ENCODE data around the gene OPTC. TPM values are rescaled to one million over a fixed set of nuclear protein-coding genes. Genes with fewer than 3 reads are reported as not detected.
"Not testable (repeated sequence)": the region's sequence is repeated elsewhere in the genome, so short reads cannot be mapped to it uniquely, and the experiment has no call there.

Gene OPTC
- not detected for total RNA-seq
- total RNA-seq (2013) = not detected

DNA sequence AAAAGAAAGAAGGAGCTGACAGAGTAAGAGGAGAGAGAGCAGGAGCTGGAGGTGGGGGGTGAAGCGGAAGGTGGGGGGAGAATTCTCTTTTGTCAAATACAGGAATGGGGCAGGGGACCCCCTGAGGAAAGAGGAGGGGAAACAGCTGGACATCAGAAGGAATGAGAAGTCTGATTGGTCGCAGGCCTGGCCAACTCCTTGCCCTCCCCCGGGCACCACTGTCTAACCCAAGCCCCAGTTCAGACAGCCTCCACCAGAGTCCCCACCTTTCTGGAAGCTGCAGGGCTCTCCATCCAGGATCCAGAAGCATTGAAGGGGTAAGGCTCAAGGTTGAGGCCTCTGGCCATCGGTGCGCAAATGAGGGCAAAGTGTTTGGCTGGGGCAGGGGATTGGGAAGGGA, at the start of gene OPTC:
TSS of gene OPTC (plus strand) at position 253 of the 400 bp plus-strand sequence. CDS start 1,853 bp downstream, outside the sequence.
- H3K9me3 Mint-ChIP-seq = no peaks in the 10 kb centered on the region
- no peaks in the 10 kb centered on the region for H3K27me3 ChIP-seq (ENCODE audit: control insufficient read depth, insufficient read depth, low read length)
- H3K4me3 ChIP-seq (ENCODE audit: low read length) = no peak within 1 kb of the TSS
- TF ChIP-seq, protein P1, sequence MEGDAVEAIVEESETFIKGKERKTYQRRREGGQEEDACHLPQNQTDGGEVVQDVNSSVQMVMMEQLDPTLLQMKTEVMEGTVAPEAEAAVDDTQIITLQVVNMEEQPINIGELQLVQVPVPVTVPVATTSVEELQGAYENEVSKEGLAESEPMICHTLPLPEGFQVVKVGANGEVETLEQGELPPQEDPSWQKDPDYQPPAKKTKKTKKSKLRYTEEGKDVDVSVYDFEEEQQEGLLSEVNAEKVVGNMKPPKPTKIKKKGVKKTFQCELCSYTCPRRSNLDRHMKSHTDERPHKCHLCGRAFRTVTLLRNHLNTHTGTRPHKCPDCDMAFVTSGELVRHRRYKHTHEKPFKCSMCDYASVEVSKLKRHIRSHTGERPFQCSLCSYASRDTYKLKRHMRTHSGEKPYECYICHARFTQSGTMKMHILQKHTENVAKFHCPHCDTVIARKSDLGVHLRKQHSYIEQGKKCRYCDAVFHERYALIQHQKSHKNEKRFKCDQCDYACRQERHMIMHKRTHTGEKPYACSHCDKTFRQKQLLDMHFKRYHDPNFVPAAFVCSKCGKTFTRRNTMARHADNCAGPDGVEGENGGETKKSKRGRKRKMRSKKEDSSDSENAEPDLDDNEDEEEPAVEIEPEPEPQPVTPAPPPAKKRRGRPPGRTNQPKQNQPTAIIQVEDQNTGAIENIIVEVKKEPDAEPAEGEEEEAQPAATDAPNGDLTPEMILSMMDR (IDR thresholded peaks at IDR 0.05) = no peak
- peaks cover 11 to 16% of the 10 kb centered on the region in 2 donors for H3K27me3 Mint-ChIP-seq (ENCODE audit: low read depth in 2 of 2)
- H3K9me3 ChIP-seq (ENCODE audit: control insufficient read depth, insufficient read depth, low read length) = no peaks in the 10 kb centered on the region
- ATAC-seq = no peak
- H3K27ac Mint-ChIP-seq = no peak within 1 kb of the TSS
- H3K4me1 Mint-ChIP-seq = no peaks in the 10 kb centered on the region
- no peak within 1 kb of the TSS for H3K4me3 Mint-ChIP-seq
- no peak within 1 kb of the TSS for H3K27ac ChIP-seq (ENCODE audit: low read length)
- WGBS (ENCODE audit: insufficient coverage) = 91% methylated on average over 5 of the region's 5 CpGs
- no peak for DNase-seq
- intact Hi-C loops (cut with micrococcal nuclease) = no loop called here
- H3K36me3 ChIP-seq (ENCODE audit: control insufficient read depth, insufficient read depth, low read length) = no peaks in the 10 kb centered on the region
- H3K36me3 Mint-ChIP-seq = no peaks in the 10 kb centered on the region
- no peaks in the 10 kb centered on the region for H3K4me1 ChIP-seq (ENCODE audit: control insufficient read depth, insufficient read depth, low read length)

DNA sequence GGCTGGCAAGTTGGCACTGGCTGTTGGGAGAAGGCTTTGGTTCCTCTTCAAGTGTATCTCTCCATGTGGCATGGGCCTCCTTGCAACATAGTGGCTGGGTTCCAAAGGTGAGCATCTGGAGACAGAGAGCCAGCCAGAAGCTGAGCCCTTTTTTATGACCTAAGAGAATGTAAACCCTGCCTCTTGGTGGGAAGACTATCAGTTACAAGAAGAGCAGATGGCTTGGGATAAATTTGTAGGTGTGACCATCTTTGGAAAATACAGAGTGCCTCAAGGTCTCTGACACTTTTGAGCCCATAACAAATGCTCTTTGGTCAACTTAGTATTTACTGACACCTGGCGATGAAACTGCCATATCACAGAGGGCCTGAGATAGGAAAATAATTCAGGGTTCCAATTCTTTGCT, 49.8 kb upstream of the OPTC start:
- no peak for ATAC-seq
- WGBS (ENCODE audit: insufficient coverage) = 100% methylated on average over 1 of the region's 1 CpG
- Histone ChIP-seq H3K4me1 (ENCODE audit: control insufficient read depth, insufficient read depth, low read length) (no peaks in the 10 kb centered on the region), H3K9me3 (ENCODE audit: control insufficient read depth, insufficient read depth, low read length) (no peaks in the 10 kb centered on the region), H3K36me3 (ENCODE audit: control insufficient read depth, insufficient read depth, low read length) (no peaks in the 10 kb centered on the region), H3K4me3 (ENCODE audit: low read length) (no peak overlapping the region), H3K27me3 (ENCODE audit: control insufficient read depth, insufficient read depth, low read length) (no peaks in the 10 kb centered on the region), H3K27ac (ENCODE audit: low read length) (no peak overlapping the region)
- Mint-ChIP-seq H3K4me1 (no peaks in the 10 kb centered on the region), H3K27me3 (ENCODE audit: low read depth in 2 of 2) (peaks cover 25 to 51% of the 10 kb centered on the region in 2 donors), H3K27ac (no peak overlapping the region), H3K9me3 (peaks cover 2% of the 10 kb centered on the region in 2 donors), H3K4me3 (no peak overlapping the region), H3K36me3 (no peaks in the 10 kb centered on the region)
- intact Hi-C loops (cut with micrococcal nuclease) = no loop called here
- no peak for DNase-seq
- TF ChIP-seq, protein P1 (IDR thresholded peaks at IDR 0.05) = no peak

- ATAC-seq (no peak), DNase-seq (no peak)
- 0% methylated on average over 1 of the region's 2 CpGs for WGBS (ENCODE audit: insufficient coverage)
- H3K27ac Mint-ChIP-seq = no peak overlapping the region
- intact Hi-C loops (cut with micrococcal nuclease) = no loop called here
- H3K4me3 Mint-ChIP-seq = no peak overlapping the region
- Histone ChIP-seq H3K36me3 (ENCODE audit: control insufficient read depth, insufficient read depth, low read length) (no peaks in the 10 kb centered on the region), H3K9me3 (ENCODE audit: control insufficient read depth, insufficient read depth, low read length) (no peaks in the 10 kb centered on the region), H3K4me1 (ENCODE audit: control insufficient read depth, insufficient read depth, low read length) (no peaks in the 10 kb centered on the region), H3K4me3 (ENCODE audit: low read length) (no peak overlapping the region), H3K27me3 (ENCODE audit: control insufficient read depth, insufficient read depth, low read length) (no peaks in the 10 kb centered on the region), H3K27ac (ENCODE audit: low read length) (no peak overlapping the region)
- no peaks in the 10 kb centered on the region for H3K36me3 Mint-ChIP-seq
- peaks cover 22 to 56% of the 10 kb centered on the region in 2 donors for H3K27me3 Mint-ChIP-seq (ENCODE audit: low read depth in 2 of 2)
- H3K9me3 Mint-ChIP-seq = peaks cover 2% of the 10 kb centered on the region in 2 donors
- no peaks in the 10 kb centered on the region for H3K4me1 Mint-ChIP-seq
- TF ChIP-seq, protein P1 (IDR thresholded peaks at IDR 0.05) = no peak
These were observed 46.8 kb upstream of the OPTC start for GRCh38 chr1:203447151-203447550.

GRCh38 chr1:203447598-203447997, 46.4 kb upstream of the OPTC start:
- H3K27me3 ChIP-seq (ENCODE audit: control insufficient read depth, insufficient read depth, low read length); H3K4me3 ChIP-seq (ENCODE audit: low read length); H3K9me3 Mint-ChIP-seq; H3K4me1 ChIP-seq (ENCODE audit: control insufficient read depth, insufficient read depth, low read length); H3K4me3 Mint-ChIP-seq; H3K9me3 ChIP-seq (ENCODE audit: control insufficient read depth, insufficient read depth, low read length); H3K36me3 Mint-ChIP-seq; intact Hi-C loops (cut with micrococcal nuclease); ATAC-seq; H3K36me3 ChIP-seq (ENCODE audit: control insufficient read depth, insufficient read depth, low read length); DNase-seq; H3K27ac ChIP-seq (ENCODE audit: low read length); H3K4me1 Mint-ChIP-seq; H3K27ac Mint-ChIP-seq: not testable (repeated sequence)
- 87% methylated on average over 1 of the region's 1 CpG for WGBS (ENCODE audit: insufficient coverage)
- H3K27me3 Mint-ChIP-seq (ENCODE audit: low read depth in 2 of 2) = peaks cover 19 to 56% of the 10 kb centered on the region in 2 donors
